Kidney capillary endothelial cell (primary cell): ENCODE measurements around the gene FIG4.
A peak's percentile ranks its signal among the peaks of the same experiment; 100 is the strongest.
"Not testable (repeated sequence)": the region's sequence is repeated elsewhere in the genome, so short reads cannot be mapped to it uniquely, and the experiment has no call there.

ENCODE experiments used
- DNase-seq: peaks from one replicate; pipeline ENCODE4 v3.0.0-alpha.2; 2018; ENCODE audit warnings: low spot score

Gene FIG4

GRCh38 chr6:109795994-109796555, 105.0 kb downstream of the FIG4 start:
- peak; percentile 68 for DNase-seq

GRCh38 chr6:109799129-109799528, 108.0 kb downstream of the FIG4 start:
- no peak for DNase-seq

- DNase-seq: no peak
These were observed 108.6 kb downstream of the FIG4 start for GRCh38 chr6:109799664-109800063.

GRCh38 chr6:109800771-109801170, 109.7 kb downstream of the FIG4 start:
- DNase-seq: no peak

GRCh38 chr6:109801794-109802193, 110.7 kb downstream of the FIG4 start:
- no peak for DNase-seq

GRCh38 chr6:109804020-109804419, 112.9 kb downstream of the FIG4 start:
- no peak for DNase-seq

GRCh38 chr6:109807881-109808280, 116.8 kb downstream of the FIG4 start:
- DNase-seq: no peak

- no peak for DNase-seq
These were observed 117.7 kb downstream of the FIG4 start for GRCh38 chr6:109808837-109809236.

GRCh38 chr6:109815054-109815453, 124.0 kb downstream of the FIG4 start:
- DNase-seq: no peak

- DNase-seq: no peak
These were observed 125.6 kb downstream of the FIG4 start for GRCh38 chr6:109816452-109817374.

GRCh38 chr6:109820706-109821350, 129.7 kb downstream of the FIG4 start:
- no peak for DNase-seq

- DNase-seq: no peak
These were observed 130.3 kb downstream of the FIG4 start for GRCh38 chr6:109821428-109821827.

GRCh38 chr6:109824105-109824504, 133.0 kb downstream of the FIG4 start:
- DNase-seq: no peak

GRCh38 chr6:109826551-109826950, 135.5 kb downstream of the FIG4 start:
- no peak for DNase-seq

GRCh38 chr6:109831352-109831751, 140.3 kb downstream of the FIG4 start:
- not testable (repeated sequence) for DNase-seq

GRCh38 chr6:109834131-109834530, 143.0 kb downstream of the FIG4 start:
- DNase-seq: no peak

GRCh38 chr6:109834595-109835437, 143.7 kb downstream of the FIG4 start:
- DNase-seq: no peak

- no peak for DNase-seq
These were observed 148.9 kb downstream of the FIG4 start for GRCh38 chr6:109840034-109840433.

- no peak for DNase-seq
These were observed 149.7 kb downstream of the FIG4 start for GRCh38 chr6:109840796-109841195.

- DNase-seq: no peak
These were observed 150.8 kb downstream of the FIG4 start for GRCh38 chr6:109841869-109842268.

- no peak for DNase-seq
These were observed 161.6 kb downstream of the FIG4 start for GRCh38 chr6:109852713-109853112.

GRCh38 chr6:109853426-109853825, 162.3 kb downstream of the FIG4 start:
- DNase-seq: no peak
